Stimulated activated CD4-positive, alpha-beta T cell treated with anti-CD3 and anti-CD28 coated beads, Interleukin-2, amount 100 ng/mL, for 48 hours (primary cell): Measurements from ENCODE around the gene EGFL7.
"Not testable (repeated sequence)": the region's sequence is repeated elsewhere in the genome, so short reads cannot be mapped to it uniquely, and the experiment has no call there.

Experiments used
- DNase-seq, 2 donors: peaks; one replicate each; pipeline ENCODE4 v3.0.0-alpha.2; 2020

EGFL7 gene

GRCh38 chr9:136705564-136705963 lies 42.8 kb downstream of the EGFL7 start:
- DNase-seq: no peak

- no peak for DNase-seq
These were observed 44.3 kb downstream of the EGFL7 start for GRCh38 chr9:136707011-136707410.

- no peak for DNase-seq
These were observed 45.3 kb downstream of the EGFL7 start for GRCh38 chr9:136707849-136708517.

- no peak for DNase-seq
These were observed 46.9 kb downstream of the EGFL7 start for GRCh38 chr9:136709454-136710109.

GRCh38 chr9:136710543-136710942 lies 47.8 kb downstream of the EGFL7 start:
- DNase-seq: no peak

GRCh38 chr9:136711219-136711648 lies 48.5 kb downstream of the EGFL7 start:
- not testable (repeated sequence) for DNase-seq

- no peak for DNase-seq
These were observed 49.3 kb downstream of the EGFL7 start, which contains the start of gene DIPK1B for GRCh38 chr9:136711751-136712689. Gene DIPK1B (plus strand): TSS chr9:136712572. CDS start chr9:136712666, 94 bp downstream.

- no peak for DNase-seq
These were observed 50.2 kb downstream of the EGFL7 start for GRCh38 chr9:136712690-136713544.

GRCh38 chr9:136713550-136713949 lies 50.8 kb downstream of the EGFL7 start:
- no peak for DNase-seq

- no peak for DNase-seq
These were observed 51.6 kb downstream of the EGFL7 start for GRCh38 chr9:136714096-136714892.

- no peak for DNase-seq
These were observed 52.2 kb downstream of the EGFL7 start for GRCh38 chr9:136714893-136715274.

GRCh38 chr9:136717399-136717798 lies 54.7 kb downstream of the EGFL7 start:
- no peak for DNase-seq

GRCh38 chr9:136718345-136719194 lies 55.9 kb downstream of the EGFL7 start:
- no peak for DNase-seq

- DNase-seq: no peak
These were observed 56.6 kb downstream of the EGFL7 start for GRCh38 chr9:136719195-136719880.

GRCh38 chr9:136720251-136720897 lies 57.7 kb downstream of the EGFL7 start:
- no peak for DNase-seq

- no peak for DNase-seq
These were observed 58.2 kb downstream of the EGFL7 start for GRCh38 chr9:136720898-136721338.

GRCh38 chr9:136721339-136722092 lies 58.8 kb downstream of the EGFL7 start:
- no peak for DNase-seq
